GM21526 (cell line): ENCODE results near the gene ZC3H10.
"Not testable (repeated sequence)": the region's sequence is repeated elsewhere in the genome, so short reads cannot be mapped to it uniquely, and the experiment has no call there.

Experiments used
- ATAC-seq: cut with Tn5 transposase; IDR thresholded peaks from one replicate; pipeline ENCODE4 v1.9.1; 2021; ENCODE audit warnings: moderate library complexity; ENCODE audit not compliant: unreplicated experiment, low FRiP score

The ZC3H10 gene

DNA sequence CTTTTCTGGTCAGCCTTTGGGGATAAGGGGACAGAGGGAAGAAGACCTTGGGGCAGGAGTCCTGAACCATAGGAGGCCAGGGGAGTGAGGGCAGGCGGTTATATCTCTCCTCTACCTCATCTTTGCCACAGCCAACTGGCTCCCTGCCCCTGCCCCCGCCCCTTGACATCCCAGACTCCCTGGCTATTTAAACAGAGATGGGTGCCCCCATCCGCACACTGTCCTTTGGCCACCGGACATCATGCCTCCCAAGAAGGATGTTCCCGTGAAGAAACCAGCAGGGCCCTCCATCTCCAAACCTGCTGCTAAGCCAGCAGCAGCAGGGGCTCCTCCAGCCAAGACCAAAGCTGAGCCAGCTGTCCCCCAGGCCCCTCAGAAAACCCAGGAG lies 35.6 kb downstream of the ZC3H10 start:
- no peak for ATAC-seq

- no peak for ATAC-seq
These were observed 36.2 kb downstream of the ZC3H10 start for GRCh38 chr12:56154246-56154771.

- no peak for ATAC-seq
These were observed 36.8 kb downstream of the ZC3H10 start for GRCh38 chr12:56154818-56155217.

GRCh38 chr12:56155256-56155845 lies 37.3 kb downstream of the ZC3H10 start:
- no peak for ATAC-seq

- ATAC-seq = not testable (repeated sequence)
These were observed 38.6 kb downstream of the ZC3H10 start for GRCh38 chr12:56156464-56157200.

GRCh38 chr12:56157201-56158028 lies 39.3 kb downstream of the ZC3H10 start:
- peak; percentile 23 for ATAC-seq

DNA sequence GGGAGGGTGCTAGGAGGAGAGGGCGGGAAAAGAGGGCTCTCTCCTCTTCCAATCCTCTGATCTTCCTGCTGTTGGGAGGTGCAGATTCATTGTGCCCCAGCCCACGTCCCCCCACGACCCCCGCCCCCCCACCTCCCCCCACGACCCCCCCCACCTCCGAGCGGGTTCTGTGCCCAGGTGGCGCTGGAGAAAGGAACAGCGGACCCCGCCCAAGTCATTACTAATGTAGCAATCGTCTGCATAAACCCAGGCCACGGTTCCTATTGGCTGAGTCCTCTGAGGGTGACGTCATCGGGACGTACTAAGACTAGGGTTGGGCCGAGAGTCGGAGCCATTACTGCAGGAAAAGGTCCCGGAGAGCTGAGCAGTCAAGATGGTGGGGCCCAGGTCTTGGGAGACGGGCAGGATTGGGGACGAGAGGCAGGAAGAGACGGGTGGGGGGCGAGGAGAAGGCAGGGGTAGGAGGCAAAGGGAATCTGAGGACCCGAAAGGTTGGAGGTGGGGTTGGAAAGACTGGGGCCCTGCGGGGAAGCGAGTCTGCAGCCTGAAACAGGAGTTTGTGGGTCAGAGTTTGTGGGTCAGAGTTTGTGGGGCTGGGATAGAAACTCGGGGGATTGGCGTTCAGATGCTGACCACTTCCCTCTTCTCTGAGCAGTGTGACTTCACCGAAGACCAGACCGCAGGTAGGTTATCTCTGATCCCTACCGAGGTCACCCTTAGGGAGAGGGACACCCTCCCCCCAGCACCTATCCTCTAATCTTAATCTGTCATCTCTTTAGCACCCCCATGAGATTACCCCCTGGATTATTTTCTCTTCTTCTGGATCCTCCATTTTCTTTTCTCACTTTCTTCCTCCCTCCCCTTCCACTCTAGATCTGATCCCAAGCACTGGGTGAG lies 40.2 kb downstream of the ZC3H10 start, which contains the start of gene MYL6:
MYL6 (plus strand) TSS at position 331 of the 897 bp plus-strand sequence; CDS start at position 374, 43 bp downstream.
- ATAC-seq = peak; percentile 63

- ATAC-seq = no peak
These were observed 40.9 kb downstream of the ZC3H10 start for GRCh38 chr12:56158926-56159461.

- ATAC-seq = no peak
These were observed 41.6 kb downstream of the ZC3H10 start for GRCh38 chr12:56159482-56160192.

GRCh38 chr12:56160193-56160763 lies 42.2 kb downstream of the ZC3H10 start:
- ATAC-seq = no peak

GRCh38 chr12:56160894-56161689 lies 43.0 kb downstream of the ZC3H10 start:
- ATAC-seq = no peak

GRCh38 chr12:56161690-56162351 lies 43.8 kb downstream of the ZC3H10 start:
- no peak for ATAC-seq

DNA sequence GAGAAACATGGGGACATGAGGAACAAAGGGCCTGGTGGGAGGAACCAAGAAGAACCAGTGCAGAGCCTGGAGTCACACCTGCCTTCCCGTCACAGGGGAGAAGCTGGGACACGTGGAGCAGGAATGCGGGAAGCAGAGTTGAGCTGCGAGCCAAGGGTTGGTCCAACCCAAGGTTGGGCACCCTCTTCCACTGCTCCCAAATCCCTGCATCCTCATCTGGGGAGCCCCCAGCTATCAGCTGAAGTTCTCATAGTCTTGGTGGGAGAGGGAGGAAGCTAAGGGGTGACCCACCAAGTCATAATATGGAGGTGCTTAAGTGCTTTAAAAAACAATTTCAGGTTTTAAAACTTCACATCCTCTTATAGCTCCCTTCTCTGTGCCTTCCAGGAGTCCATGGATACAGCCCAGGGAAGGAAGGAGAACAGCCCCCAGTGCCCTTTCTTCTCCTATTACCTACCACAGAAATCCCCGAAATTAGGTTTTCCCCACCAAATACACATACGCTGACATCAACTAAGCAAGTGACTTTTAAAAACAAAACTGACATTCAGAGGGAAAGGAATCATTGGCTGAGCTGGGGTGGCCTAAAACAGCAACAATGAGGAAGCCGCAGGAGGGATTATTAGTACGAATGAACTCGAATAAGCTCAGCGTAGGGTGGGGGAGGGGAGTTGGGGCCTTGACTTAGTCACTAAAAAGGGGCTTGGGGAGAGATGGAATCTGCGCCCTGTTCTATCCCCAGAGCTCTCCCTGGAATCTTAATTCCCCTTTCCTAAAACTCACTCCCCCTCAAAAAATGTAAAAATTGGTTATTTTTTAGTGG lies 44.6 kb downstream of the ZC3H10 start:
- ATAC-seq = no peak

DNA sequence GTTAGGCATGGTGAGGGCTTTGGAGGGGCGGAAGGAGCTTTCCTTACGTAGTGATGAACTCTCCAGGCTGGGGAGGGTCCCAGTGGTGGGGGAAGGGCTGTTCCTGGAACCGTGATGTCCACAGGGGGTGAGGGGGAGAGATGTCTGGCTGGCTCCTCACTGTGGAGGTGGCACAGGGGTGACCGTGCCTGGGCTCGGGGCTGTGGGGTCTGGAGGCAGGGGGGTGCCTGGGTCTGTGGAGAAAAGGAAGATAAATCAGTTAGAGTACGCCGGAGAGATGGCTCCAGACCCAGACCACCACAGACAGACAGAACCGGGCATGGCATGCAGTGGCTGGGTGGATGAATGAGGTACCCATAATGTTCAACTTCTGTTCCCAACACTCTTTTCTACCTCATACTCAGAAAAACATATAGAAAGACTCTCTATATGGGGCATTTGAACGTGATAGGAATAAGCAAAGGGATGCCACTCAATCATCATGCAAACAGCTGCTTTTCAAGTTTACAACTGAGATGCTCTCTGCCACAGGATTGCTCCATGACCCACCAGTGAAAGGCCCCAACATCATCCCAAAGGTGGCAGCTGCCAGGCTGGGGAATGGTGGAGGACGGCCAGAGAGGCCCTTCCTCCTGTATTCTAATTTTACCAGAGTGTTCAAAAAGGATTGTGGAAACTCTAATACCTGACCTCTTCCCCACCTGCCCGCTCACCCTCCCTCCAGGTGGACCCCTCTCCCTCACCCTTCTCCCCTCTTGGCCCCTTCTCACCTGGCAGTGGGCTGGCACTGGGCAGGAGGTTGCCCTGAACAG lies 45.7 kb downstream of the ZC3H10 start:
- ATAC-seq = no peak

GRCh38 chr12:56164345-56164729 lies 46.3 kb downstream of the ZC3H10 start:
- ATAC-seq = no peak

DNA sequence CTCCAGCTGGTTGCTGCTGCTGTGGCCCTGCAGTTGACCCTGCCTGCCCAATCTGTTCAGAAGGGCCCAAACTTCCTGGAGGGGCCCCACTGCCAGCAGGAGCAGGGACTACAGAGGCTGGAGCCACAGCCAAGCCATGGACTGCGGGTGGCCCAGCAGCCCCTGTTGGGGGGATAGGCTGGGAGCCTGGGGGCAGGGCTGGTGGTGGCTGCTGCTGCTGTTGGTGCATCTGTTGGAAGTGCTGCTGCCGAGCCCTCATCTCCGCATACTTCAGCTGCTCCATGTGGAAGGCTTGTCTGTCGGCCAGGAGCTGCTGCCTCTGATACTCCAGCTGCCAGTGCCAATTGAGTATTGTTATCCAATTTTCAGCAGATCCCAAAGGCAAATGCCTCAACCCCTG lies 47.3 kb downstream of the ZC3H10 start:
- no peak for ATAC-seq
